ENCODE data around the gene TSPAN19.
A peak's percentile ranks its signal among the peaks of the same experiment; 100 is the strongest.

TSPAN19 gene

DNA sequence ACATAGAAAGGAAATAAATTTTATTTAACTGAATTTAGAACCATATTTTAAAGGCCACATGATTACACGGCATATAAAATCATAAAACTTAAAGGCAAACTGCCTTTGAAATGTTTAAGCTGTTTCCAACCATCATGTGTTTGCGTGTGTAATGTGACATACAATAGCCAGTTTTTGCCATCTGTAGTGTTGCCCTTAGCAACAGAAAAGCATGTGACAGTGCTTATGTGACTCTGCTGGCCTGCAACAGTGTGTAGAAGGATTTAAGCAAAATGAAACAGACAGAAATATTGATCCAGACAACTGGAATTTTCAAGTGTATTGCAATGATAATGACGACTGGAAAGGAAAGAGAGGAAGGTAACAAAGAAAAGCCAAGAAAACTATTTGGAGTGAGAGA is 49.5 kb downstream of the TSPAN19 start:
- DNase-seq (ENCODE audit: low read depth in 2 of 2), result peak in 1 of 2 donors; percentile 9
- no peak overlapping the region for H3K4me3 ChIP-seq (replicated peaks in 1 of 2; ENCODE audit: low read depth in 2 of 2, low read length in 2 of 2)
- TF ChIP-seq, protein P1, sequence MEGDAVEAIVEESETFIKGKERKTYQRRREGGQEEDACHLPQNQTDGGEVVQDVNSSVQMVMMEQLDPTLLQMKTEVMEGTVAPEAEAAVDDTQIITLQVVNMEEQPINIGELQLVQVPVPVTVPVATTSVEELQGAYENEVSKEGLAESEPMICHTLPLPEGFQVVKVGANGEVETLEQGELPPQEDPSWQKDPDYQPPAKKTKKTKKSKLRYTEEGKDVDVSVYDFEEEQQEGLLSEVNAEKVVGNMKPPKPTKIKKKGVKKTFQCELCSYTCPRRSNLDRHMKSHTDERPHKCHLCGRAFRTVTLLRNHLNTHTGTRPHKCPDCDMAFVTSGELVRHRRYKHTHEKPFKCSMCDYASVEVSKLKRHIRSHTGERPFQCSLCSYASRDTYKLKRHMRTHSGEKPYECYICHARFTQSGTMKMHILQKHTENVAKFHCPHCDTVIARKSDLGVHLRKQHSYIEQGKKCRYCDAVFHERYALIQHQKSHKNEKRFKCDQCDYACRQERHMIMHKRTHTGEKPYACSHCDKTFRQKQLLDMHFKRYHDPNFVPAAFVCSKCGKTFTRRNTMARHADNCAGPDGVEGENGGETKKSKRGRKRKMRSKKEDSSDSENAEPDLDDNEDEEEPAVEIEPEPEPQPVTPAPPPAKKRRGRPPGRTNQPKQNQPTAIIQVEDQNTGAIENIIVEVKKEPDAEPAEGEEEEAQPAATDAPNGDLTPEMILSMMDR (IDR thresholded peaks at IDR 0.05; ENCODE audit: low read depth, low read length), result no peak

DNA sequence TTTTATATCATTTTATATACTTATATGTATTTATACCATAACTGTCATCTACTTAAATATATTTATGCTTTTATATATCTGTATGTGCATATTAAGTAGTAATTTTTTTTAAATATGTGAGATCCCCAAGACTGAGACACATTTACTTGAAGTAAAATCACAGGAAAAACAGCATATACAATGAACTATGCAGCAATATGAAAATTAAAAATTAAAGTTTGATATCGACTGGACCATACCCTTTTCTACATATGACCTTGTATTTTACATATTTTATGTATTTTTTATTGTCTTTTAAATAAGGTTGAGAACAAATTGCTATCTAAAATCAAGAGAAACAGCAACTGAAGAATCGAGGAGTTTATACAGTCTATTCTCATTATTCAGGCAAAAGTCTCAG is 50.0 kb downstream of the TSPAN19 start:
- TF ChIP-seq, protein P1 (IDR thresholded peaks at IDR 0.05; ENCODE audit: low read depth, low read length), result no peak
- DNase-seq (ENCODE audit: low read depth in 2 of 2), result no peak
- no peak overlapping the region for H3K4me3 ChIP-seq (replicated peaks in 1 of 2; ENCODE audit: low read depth in 2 of 2, low read length in 2 of 2)

DNA sequence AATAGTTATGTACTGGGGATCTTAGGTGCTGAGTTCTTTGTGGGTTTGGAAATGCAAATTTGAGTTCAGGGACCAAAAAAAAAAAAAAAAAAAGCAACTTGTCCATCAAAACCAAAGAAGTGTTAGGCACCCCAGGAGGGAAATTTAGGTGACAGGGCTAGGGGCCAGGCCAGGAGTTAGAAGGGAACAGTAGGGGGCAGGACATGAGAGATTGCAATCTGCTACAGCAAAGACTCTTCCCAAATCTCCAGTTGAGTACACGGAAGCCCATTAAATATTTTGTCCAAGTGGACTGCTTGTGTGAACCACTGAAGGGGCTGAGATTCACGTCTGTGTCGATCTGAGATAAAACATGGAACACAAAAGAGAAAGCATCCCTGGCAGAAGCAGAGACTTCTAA is 52.8 kb downstream of the TSPAN19 start:
- no peak for DNase-seq (ENCODE audit: low read depth in 2 of 2)
- H3K4me3 ChIP-seq (replicated peaks in 1 of 2; ENCODE audit: low read depth in 2 of 2, low read length in 2 of 2), result no peak overlapping the region
- TF ChIP-seq, protein P1 (IDR thresholded peaks at IDR 0.05; ENCODE audit: low read depth, low read length), result no peak

DNA sequence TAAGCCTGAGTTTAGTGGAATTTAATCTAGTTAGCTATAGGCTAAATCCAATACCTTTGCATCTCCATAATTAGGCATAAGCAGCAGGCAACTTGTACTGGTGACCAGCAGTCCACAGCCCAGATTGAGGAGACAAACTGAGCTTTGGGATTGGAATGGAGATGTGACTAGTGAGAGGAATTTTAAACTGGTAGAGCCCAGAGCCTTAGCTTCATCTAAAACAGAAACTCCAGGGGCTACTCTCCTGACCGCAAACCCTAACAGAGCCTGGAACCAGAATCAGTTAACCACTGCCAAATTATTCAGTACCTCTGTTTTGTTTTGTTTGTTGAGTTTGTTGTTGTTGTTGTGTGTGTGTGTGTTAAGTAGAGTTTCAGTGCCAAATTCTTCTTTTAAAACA is 53.2 kb downstream of the TSPAN19 start:
- TF ChIP-seq, protein P1 (IDR thresholded peaks at IDR 0.05; ENCODE audit: low read depth, low read length), result no peak
- DNase-seq (ENCODE audit: low read depth in 2 of 2), result no peak
- H3K4me3 ChIP-seq (replicated peaks in 1 of 2; ENCODE audit: low read depth in 2 of 2, low read length in 2 of 2), result no peak overlapping the region

DNA sequence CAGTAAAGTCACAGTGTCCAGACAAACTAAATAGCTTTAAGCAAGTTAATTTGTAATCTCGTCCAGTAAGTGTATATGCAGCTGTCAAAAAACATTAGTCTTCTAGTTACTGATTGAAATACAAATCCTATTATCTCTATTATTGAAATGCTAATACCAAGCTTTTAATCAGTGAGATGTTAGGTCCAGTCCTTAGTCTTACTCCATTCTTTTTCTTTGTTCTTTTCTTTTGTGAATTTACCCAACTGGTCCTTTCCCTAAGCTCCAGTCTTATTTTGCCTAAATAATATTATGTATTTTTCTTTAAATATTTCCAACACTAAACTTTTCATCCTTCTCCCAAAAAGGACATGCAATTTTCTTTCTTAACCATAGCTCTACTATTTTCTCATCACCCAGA is 57.2 kb downstream of the TSPAN19 start:
- DNase-seq (ENCODE audit: low read depth in 2 of 2), result no peak
- no peak overlapping the region for H3K4me3 ChIP-seq (replicated peaks in 1 of 2; ENCODE audit: low read depth in 2 of 2, low read length in 2 of 2)
- TF ChIP-seq, protein P1 (IDR thresholded peaks at IDR 0.05; ENCODE audit: low read depth, low read length), result no peak

DNA sequence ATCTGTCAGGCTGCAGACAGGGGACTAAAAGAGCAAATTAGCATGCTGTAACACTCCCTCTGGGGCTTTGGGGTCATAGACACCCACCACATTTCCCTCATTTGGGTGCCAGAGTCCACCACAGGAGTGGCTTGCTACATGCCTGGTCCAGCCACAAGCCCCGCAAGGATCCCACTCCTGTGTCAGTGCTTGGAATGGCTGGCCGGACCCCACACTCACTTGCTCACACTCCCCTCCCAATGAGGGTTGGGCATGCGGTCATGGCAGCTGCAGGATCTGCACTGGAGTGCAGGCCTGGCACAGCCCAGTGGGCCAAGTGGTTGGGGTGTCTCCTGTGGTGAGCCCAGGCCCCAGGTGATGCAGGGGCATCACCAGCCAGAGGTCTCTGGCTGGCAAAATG is 59.9 kb downstream of the TSPAN19 start:
- TF ChIP-seq, protein P1 (IDR thresholded peaks at IDR 0.05; ENCODE audit: low read depth, low read length), result no peak
- DNase-seq (ENCODE audit: low read depth in 2 of 2), result no peak
- H3K4me3 ChIP-seq (replicated peaks in 1 of 2; ENCODE audit: low read depth in 2 of 2, low read length in 2 of 2), result no peak overlapping the region

DNA sequence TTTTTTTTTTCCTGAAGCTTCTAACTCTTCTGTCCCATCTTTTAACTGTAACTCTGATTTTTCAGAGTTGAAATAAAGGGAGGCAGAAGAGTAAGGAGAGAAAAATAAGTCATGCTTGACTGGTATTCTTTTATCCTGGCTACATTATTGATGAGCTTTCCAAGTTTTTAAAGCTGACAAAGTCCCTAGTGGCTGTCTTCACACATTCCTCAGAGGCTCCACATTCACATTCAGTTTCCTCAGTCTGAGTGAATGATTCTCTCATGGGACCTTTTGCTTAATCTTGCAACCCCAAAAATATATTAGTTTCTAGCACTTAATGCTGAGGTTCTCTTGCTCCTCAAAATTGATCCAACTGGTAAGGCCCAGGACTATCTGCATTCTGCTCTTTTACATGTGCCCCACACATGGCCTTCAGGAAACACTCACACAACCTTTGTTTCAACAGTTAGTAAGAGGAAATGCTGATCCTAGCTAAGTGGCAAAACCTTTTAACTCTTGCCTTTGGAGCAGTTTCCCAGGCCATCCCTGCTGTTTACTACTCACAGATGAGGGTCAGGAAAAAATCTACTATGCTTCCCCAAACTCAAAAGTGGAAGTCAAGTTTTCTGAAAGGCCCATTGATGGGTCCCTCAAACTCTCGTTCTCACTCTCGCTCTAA is 61.8 kb downstream of the TSPAN19 start:
- peak in 1 of 2 donors; percentile 20 for DNase-seq (ENCODE audit: low read depth in 2 of 2)
- TF ChIP-seq, protein P1 (IDR thresholded peaks at IDR 0.05; ENCODE audit: low read depth, low read length), result no peak
- no peak overlapping the region for H3K4me3 ChIP-seq (replicated peaks in 1 of 2; ENCODE audit: low read depth in 2 of 2, low read length in 2 of 2)
